Mesenchymal stem cell (in vitro differentiated cells and primary cell): ENCODE data around the gene NLRP9.

Experiments
- DNase-seq: peaks from one replicate; pipeline ENCODE4 v3.0.0-alpha.2; 2013
- H2AFZ ChIP-seq: one replicate; pipeline ENCODE4 v1.6.1; 2013; ENCODE audit warnings: low read depth, mild to moderate bottlenecking, control low read depth, inconsistent platforms, low read length, moderate library complexity
- H2AK5ac ChIP-seq: 2 replicates; pipeline ENCODE4 v1.6.1; 2013; ENCODE audit warnings: low read length, moderate library complexity, mild to moderate bottlenecking, inconsistent platforms; ENCODE audit not compliant: severe bottlenecking
- H2BK120ac ChIP-seq: one replicate; pipeline ENCODE4 v1.6.1; 2013; ENCODE audit warnings: low read depth, mild to moderate bottlenecking, inconsistent platforms, low read length, moderate library complexity
- H2BK12ac ChIP-seq, 2 experiments: one replicate each; pipeline ENCODE4 v1.6.1; 2013; ENCODE audit warnings: inconsistent platforms in 2 of 2, low read length in 2 of 2, mild to moderate bottlenecking in 2 of 2, moderate library complexity in 2 of 2, control low read depth in 1 of 2
- H2BK15ac ChIP-seq: one replicate; pipeline ENCODE4 v1.6.1; 2013; ENCODE audit warnings: mild to moderate bottlenecking, low read depth, inconsistent platforms; ENCODE audit not compliant: poor library complexity, severe bottlenecking
- H2BK5ac ChIP-seq: 2 replicates; pipeline ENCODE4 v1.6.1; 2013; ENCODE audit warnings: low read depth, mild to moderate bottlenecking, low read length, control low read depth, inconsistent platforms; ENCODE audit not compliant: poor library complexity, severe bottlenecking
- H3K14ac ChIP-seq, 2 experiments: one replicate each; pipeline ENCODE4 v1.6.1; 2013; ENCODE audit warnings: inconsistent platforms in 2 of 2, low read length in 2 of 2, control low read depth in 1 of 2, mild to moderate bottlenecking in 1 of 2, moderate library complexity in 1 of 2
- H3K18ac ChIP-seq, 2 experiments: one replicate each; pipeline ENCODE4 v1.6.1; 2013; ENCODE audit warnings: inconsistent platforms in 2 of 2, low read length in 2 of 2, control low read depth in 1 of 2, low read depth in 1 of 2, mild to moderate bottlenecking in 1 of 2
- H3K23ac ChIP-seq, 2 experiments: one replicate each; pipeline ENCODE4 v1.6.1; 2013; ENCODE audit warnings: inconsistent platforms in 2 of 2, low read length in 2 of 2, mild to moderate bottlenecking in 2 of 2, moderate library complexity in 2 of 2, control low read depth in 1 of 2
- H3K27ac ChIP-seq: 2 replicates; pipeline ENCODE4 v1.5.1; 2013; ENCODE audit warnings: mild to moderate bottlenecking, moderate library complexity, low read length, control low read depth, inconsistent platforms; ENCODE audit not compliant: poor library complexity, severe bottlenecking
- H3K27me3 ChIP-seq, 2 experiments: 2 replicates each; pipeline versions ENCODE4 v1.6.1 to v1.7.0; 2013; ENCODE audit warnings: low read length in 2 of 2, mild to moderate bottlenecking in 2 of 2, moderate library complexity in 2 of 2, control low read depth in 1 of 2, inconsistent platforms in 1 of 2; ENCODE audit not compliant: control insufficient read depth in 1 of 2, insufficient read depth in 1 of 2
- H3K36me3 ChIP-seq, 2 experiments: 2 replicates each; pipeline versions ENCODE4 v1.6.1 to v1.7.0; 2013; ENCODE audit warnings: low read length in 2 of 2, control low read depth in 1 of 2, inconsistent platforms in 1 of 2, low read depth in 1 of 2, mild to moderate bottlenecking in 1 of 2; ENCODE audit not compliant: insufficient read depth in 2 of 2, control insufficient read depth in 1 of 2
- H3K4ac ChIP-seq, 2 experiments: one replicate each; pipeline ENCODE4 v1.6.1; 2013; ENCODE audit warnings: inconsistent platforms in 2 of 2, low read length in 2 of 2, mild to moderate bottlenecking in 2 of 2, moderate library complexity in 2 of 2, control low read depth in 1 of 2, low read depth in 1 of 2
- H3K4me1 ChIP-seq: 2 replicates; pipeline ENCODE4 v1.6.1; 2013; ENCODE audit warnings: low read depth, low read length, control low read depth; ENCODE audit not compliant: control insufficient read depth, insufficient read depth
- H3K4me2 ChIP-seq: 2 replicates; pipeline ENCODE4 v1.6.1; 2013; ENCODE audit warnings: low read length, mild to moderate bottlenecking, inconsistent platforms; ENCODE audit not compliant: poor library complexity, severe bottlenecking
- H3K4me3 ChIP-seq, 2 experiments: 2 replicates each; pipeline versions ENCODE4 v1.5.1 to v1.7.0; 2013; ENCODE audit warnings: low read length in 2 of 2, mild to moderate bottlenecking in 2 of 2, control low read depth in 1 of 2, low read depth in 1 of 2; ENCODE audit not compliant: insufficient read depth in 1 of 2
- H3K79me1 ChIP-seq: replicated peaks from 2 replicates; pipeline ENCODE4 v1.6.1; 2013; ENCODE audit warnings: mild to moderate bottlenecking, control low read depth, low read length, inconsistent platforms; ENCODE audit not compliant: poor library complexity, severe bottlenecking
- H3K9ac ChIP-seq: 2 replicates; pipeline ENCODE4 v1.7.0; 2013; ENCODE audit warnings: mild to moderate bottlenecking, low read length, moderate library complexity
- H3K9me3 ChIP-seq: 2 replicates; pipeline ENCODE4 v1.7.0; 2013; ENCODE audit warnings: mild to moderate bottlenecking, low read length; ENCODE audit not compliant: control insufficient read depth
- H4K8ac ChIP-seq: one replicate; pipeline ENCODE4 v1.6.1; 2013; ENCODE audit warnings: inconsistent platforms, mild to moderate bottlenecking, low read length, moderate library complexity
- H4K91ac ChIP-seq: one replicate; pipeline ENCODE4 v1.6.1; 2013; ENCODE audit warnings: mild to moderate bottlenecking, low read length, inconsistent platforms
- WGBS: methylation state at CpG from one replicate; pipeline ENCODE4 v1.1.7; 2013; ENCODE audit warnings: mixed read lengths; 5-methylcytosine and 5-hydroxymethylcytosine counted together

NLRP9 gene

DNA sequence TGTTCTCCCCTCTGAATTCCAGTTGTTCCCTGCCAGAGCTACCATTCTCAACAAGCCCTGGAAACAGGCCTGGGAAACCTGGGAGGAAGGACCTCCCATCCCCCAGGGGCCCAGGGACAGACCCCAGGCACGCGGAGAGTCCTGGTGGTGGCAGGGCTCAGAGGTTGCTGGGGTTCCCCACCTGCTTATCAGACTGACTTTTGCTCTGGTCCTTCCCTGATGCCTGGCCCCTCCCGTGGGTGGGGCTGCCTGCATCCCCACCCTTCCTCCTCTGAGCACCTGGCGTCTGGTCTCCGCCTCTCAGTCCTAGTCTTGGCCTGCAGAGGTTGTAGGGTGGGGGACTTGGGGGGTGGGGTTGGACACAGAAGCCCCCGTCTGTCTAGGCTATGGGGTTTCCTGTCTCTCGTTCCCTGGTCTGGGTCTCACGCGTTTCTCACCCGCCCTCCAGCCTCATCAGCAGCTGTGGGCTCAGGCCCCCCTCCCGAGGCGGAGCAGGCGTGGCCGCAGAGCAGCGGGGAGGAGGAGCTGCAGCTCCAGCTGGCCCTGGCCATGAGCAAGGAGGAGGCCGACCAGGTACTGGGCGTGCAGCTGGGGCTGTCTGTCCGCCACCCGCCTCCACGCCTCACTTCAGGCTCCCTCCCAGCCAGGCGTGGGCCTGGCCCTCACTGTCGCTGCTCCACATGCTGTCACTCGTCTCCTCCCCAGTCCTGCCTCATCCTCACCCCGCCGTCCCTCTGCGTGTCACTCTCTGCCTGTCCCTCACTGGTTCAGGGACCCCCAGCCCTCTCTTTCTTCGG is 49.6 kb downstream of the NLRP9 start:
- no peak overlapping the region for H2BK15ac ChIP-seq
- H3K9me3 ChIP-seq = no peaks in the 10 kb centered on the region

GRCh38 chr19:55687281-55688201 is 50.7 kb downstream of the NLRP9 start:
- Histone ChIP-seq H3K27ac (no peak overlapping the region), H3K9ac (no peak overlapping the region), H2AK5ac (no peak overlapping the region), H2BK5ac (no peak overlapping the region), H3K4me3 (no peak overlapping the region), H4K8ac (no peak overlapping the region), H3K4me1 (peaks cover 25% of the 10 kb centered on the region), H3K4me2 (no peak overlapping the region), H3K23ac (no peak overlapping the region), H3K9me3 (no peaks in the 10 kb centered on the region), H4K91ac (no peak overlapping the region), H3K18ac (no peak overlapping the region), H3K79me1 (peaks cover 60% of the 10 kb centered on the region), H3K4ac (no peak overlapping the region), H3K14ac (no peak overlapping the region), H2BK15ac (no peak overlapping the region), H3K27me3 (no peaks in the 10 kb centered on the region), H2BK120ac (no peak overlapping the region), H3K36me3 (peaks cover 65 to 93% of the 10 kb centered on the region in 2 experiments), H2BK12ac (no peak overlapping the region), H2AFZ (no peak overlapping the region)
- WGBS = 97% methylated on average over 22 of the region's 22 CpGs
- DNase-seq = no peak

More for the DNA sequence above, 49.6 kb downstream of the NLRP9 start:
- no peak overlapping the region for H3K4ac ChIP-seq
- H2AK5ac ChIP-seq = no peak overlapping the region
- no peak overlapping the region for H3K27ac ChIP-seq
- peaks cover 66% of the 10 kb centered on the region for H3K79me1 ChIP-seq
- H2AFZ ChIP-seq = no peak overlapping the region
- H4K8ac ChIP-seq = no peak overlapping the region
- H3K18ac ChIP-seq = no peak overlapping the region
- no peak overlapping the region for H3K4me3 ChIP-seq
- no peak overlapping the region for H3K9ac ChIP-seq
- H3K14ac ChIP-seq = no peak overlapping the region
- H3K27me3 ChIP-seq = no peaks in the 10 kb centered on the region
- no peak overlapping the region for H4K91ac ChIP-seq
- no peak overlapping the region for H3K4me2 ChIP-seq
- H2BK12ac ChIP-seq = no peak overlapping the region
- H3K23ac ChIP-seq = no peak overlapping the region
- H2BK120ac ChIP-seq = no peak overlapping the region
- H2BK5ac ChIP-seq = no peak overlapping the region
- no peak for DNase-seq
- peaks cover 25% of the 10 kb centered on the region for H3K4me1 ChIP-seq
- 89% methylated on average over 24 of the region's 27 CpGs for WGBS
- H3K36me3 ChIP-seq = peaks cover 70 to 100% of the 10 kb centered on the region in 2 experiments

- H3K14ac ChIP-seq = no peak overlapping the region
- no peak overlapping the region for H4K91ac ChIP-seq
- no peak overlapping the region for H3K18ac ChIP-seq
- DNase-seq = no peak
- WGBS = 96% methylated on average over 29 of the region's 29 CpGs
- H3K4me2 ChIP-seq = no peak overlapping the region
- H3K27ac ChIP-seq = no peak overlapping the region
- H2BK5ac ChIP-seq = no peak overlapping the region
- H3K79me1 ChIP-seq = peaks cover 51% of the 10 kb centered on the region
- no peak overlapping the region for H2BK15ac ChIP-seq
- no peak overlapping the region for H4K8ac ChIP-seq
- no peak overlapping the region for H2AK5ac ChIP-seq
- H2AFZ ChIP-seq = no peak overlapping the region
- no peaks in the 10 kb centered on the region for H3K9me3 ChIP-seq
- no peak overlapping the region for H3K4me3 ChIP-seq
- no peak overlapping the region for H3K23ac ChIP-seq
- peaks cover 29% of the 10 kb centered on the region for H3K4me1 ChIP-seq
- H2BK12ac ChIP-seq = no peak overlapping the region
- H3K4ac ChIP-seq = no peak overlapping the region
- H2BK120ac ChIP-seq = no peak overlapping the region
- no peak overlapping the region for H3K9ac ChIP-seq
- H3K36me3 ChIP-seq = peaks cover 70 to 88% of the 10 kb centered on the region in 2 experiments
- H3K27me3 ChIP-seq = no peaks in the 10 kb centered on the region
Measured at GRCh38 chr19:55686311-55687050, 51.7 kb downstream of the NLRP9 start.
